22Rv1 (cell line): Measurements from ENCODE around the gene PTPRR.
"Not testable (repeated sequence)": the region's sequence is repeated elsewhere in the genome, so short reads cannot be mapped to it uniquely, and the experiment has no call there.

Experiments used
- H3K27ac ChIP-seq: fragments of 450-650 bp; 2 replicates; pipeline ENCODE4 v1.5.1; 2017
- CTCF ChIP-seq: fragments of 450-650 bp; IDR thresholded peaks from 2 replicates; pipeline ENCODE4 v1.5.1; 2017; ENCODE audit warnings: mild to moderate bottlenecking
- ZFX ChIP-seq: fragments of 450-650 bp; IDR thresholded peaks from 2 replicates; pipeline ENCODE4 v1.6.1; 2017; ENCODE audit warnings: antibody characterized with exemption, borderline replicate concordance

The PTPRR gene

GRCh38 chr12:70815056-70815455 is 105.5 kb downstream of the PTPRR start:
- TF ChIP-seq ZFX: no peak
- TF ChIP-seq CTCF: no peak
- no peak overlapping the region for H3K27ac ChIP-seq

GRCh38 chr12:70813559-70813958 is 107.0 kb downstream of the PTPRR start:
- no peak for TF ChIP-seq CTCF
- no peak for TF ChIP-seq ZFX

GRCh38 chr12:70812136-70812535 is 108.4 kb downstream of the PTPRR start:
- no peak overlapping the region for H3K27ac ChIP-seq
- no peak for TF ChIP-seq ZFX
- no peak for TF ChIP-seq CTCF

More at GRCh38 chr12:70813559-70813958, 107.0 kb downstream of the PTPRR start:
- no peak overlapping the region for H3K27ac ChIP-seq

- H3K27ac ChIP-seq: no peak overlapping the region
These were observed 110.7 kb downstream of the PTPRR start for GRCh38 chr12:70809887-70810286.

DNA sequence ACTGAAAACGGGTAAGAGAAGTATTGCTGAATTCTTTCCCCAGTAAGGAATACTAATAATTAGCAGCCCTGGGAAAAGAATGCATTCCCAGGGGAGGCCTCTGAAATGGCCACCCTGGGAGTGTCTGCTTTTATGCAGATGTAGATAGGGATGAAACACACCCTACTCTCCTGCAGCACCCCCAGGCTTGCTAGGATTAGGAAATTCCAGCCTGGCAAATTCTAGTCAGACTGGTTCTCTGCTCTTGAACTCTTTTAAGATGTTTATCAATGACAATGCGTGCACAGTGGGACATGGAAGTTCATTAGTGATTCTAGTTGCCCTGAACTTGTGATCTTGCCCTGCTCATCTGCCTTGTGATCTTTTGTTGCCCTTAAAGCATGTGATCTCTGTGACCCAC is 112.5 kb downstream of the PTPRR start:
- H3K27ac ChIP-seq: not testable (repeated sequence)

More at GRCh38 chr12:70809887-70810286, 110.7 kb downstream of the PTPRR start:
- TF ChIP-seq ZFX: no peak
- TF ChIP-seq CTCF: no peak

GRCh38 chr12:70806827-70807226 is 113.7 kb downstream of the PTPRR start:
- no peak overlapping the region for H3K27ac ChIP-seq
- TF ChIP-seq CTCF: no peak

GRCh38 chr12:70806043-70806442 is 114.5 kb downstream of the PTPRR start:
- TF ChIP-seq CTCF: no peak
- no peak for TF ChIP-seq ZFX
- H3K27ac ChIP-seq: no peak overlapping the region

DNA sequence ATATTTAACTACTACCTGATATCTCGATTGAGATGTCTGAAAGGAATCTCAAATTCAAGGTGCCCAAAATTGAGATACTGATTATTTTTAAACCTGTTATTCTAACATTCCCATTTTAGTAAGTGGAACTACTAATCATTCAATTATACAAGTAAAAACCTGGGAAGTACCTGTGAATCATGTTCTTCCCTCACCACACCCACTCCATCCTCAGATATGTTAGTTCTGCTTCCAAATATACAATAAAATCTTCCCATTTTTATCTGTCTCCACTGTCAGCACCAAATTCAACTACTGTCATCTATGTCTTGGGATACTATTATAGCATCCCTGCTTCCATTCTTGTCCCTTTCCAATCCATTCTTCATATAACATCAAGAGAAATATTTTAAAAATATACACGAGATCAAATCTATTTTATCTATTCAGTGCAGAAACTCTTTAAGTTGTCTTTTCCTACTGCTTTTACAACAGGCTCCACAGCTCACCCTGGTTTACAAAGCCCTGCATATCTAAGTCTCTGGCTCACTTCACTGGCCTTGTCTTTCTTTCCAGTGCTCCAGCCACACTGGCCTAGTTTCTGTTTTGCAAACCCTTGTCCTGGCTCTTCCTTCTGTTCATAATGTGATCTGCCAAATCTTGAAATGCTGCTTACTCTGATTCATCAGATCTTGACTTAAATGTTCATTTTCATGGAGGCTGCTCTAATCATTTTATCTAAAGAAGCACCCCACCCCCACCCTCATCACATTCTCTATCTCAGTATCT is 122.3 kb downstream of the PTPRR start:
- peak overlapping the region; percentile 88 for H3K27ac ChIP-seq
- TF ChIP-seq ZFX: no peak
- TF ChIP-seq CTCF: no peak
